Neural cell (in vitro differentiated cells): ENCODE measurements around the gene KLRC3. TPM values are rescaled to one million over a fixed set of nuclear protein-coding genes. Genes with fewer than 3 reads are reported as not detected.

Experiments
- H2AFZ ChIP-seq: fragments of 200-600, 300-800 bp; sonication (generic), shearing (Covaris generic); 2 replicates; pipeline ENCODE4 v1.6.0; 2014; ENCODE audit warnings: low read depth, mild to moderate bottlenecking, antibody characterized with exemption, low read length, moderate library complexity
- H3F3A ChIP-seq: fragments of 200-600 bp; shearing (Covaris generic); 2 replicates; pipeline ENCODE4 v1.6.1; 2016; ENCODE audit warnings: mild to moderate bottlenecking, moderate library complexity, mixed read lengths, antibody characterized with exemption, low read length; ENCODE audit not compliant: insufficient read depth, poor library complexity, severe bottlenecking
- H3K27ac ChIP-seq: fragments of 200-600, 300-800 bp; sonication (generic), shearing (Covaris generic); 2 replicates; pipeline ENCODE4 v1.5.1; 2014; ENCODE audit warnings: mild to moderate bottlenecking, low read length, moderate library complexity
- H3K27me3 ChIP-seq: fragments of 300-800, 200-600 bp; sonication (generic), shearing (Covaris generic); 2 replicates; pipeline ENCODE4 v1.6.0; 2014; ENCODE audit warnings: mild to moderate bottlenecking, low read depth, low read length, moderate library complexity; ENCODE audit not compliant: insufficient read depth
- H3K36me3 ChIP-seq: fragments of 300-800, 200-600 bp; sonication (generic), shearing (Covaris generic); 2 replicates; pipeline ENCODE4 v1.5.1; 2014; ENCODE audit warnings: mild to moderate bottlenecking, antibody characterized with exemption, low read length, moderate library complexity; ENCODE audit not compliant: insufficient read depth
- H3K4me2 ChIP-seq: fragments of 300-800, 200-600 bp; sonication (generic), shearing (Covaris generic); 2 replicates; pipeline ENCODE4 v1.6.0; 2014; ENCODE audit warnings: mild to moderate bottlenecking, low read length
- H3K4me3 ChIP-seq: fragments of 300-800, 200-600 bp; sonication (generic), shearing (Covaris generic); 2 replicates; pipeline ENCODE4 v1.5.1; 2014; ENCODE audit warnings: mild to moderate bottlenecking, low read length, moderate library complexity
- H3K79me2 ChIP-seq: fragments of 200-600 bp; shearing (Covaris generic); replicated peaks from 2 replicates; pipeline ENCODE4 v1.6.0; 2014; ENCODE audit warnings: mild to moderate bottlenecking, low read length, moderate library complexity; ENCODE audit not compliant: insufficient read depth
- H3K9ac ChIP-seq: fragments of 300-800, 200-600 bp; sonication (generic), shearing (Covaris generic); 2 replicates; pipeline ENCODE4 v1.6.1; 2016; ENCODE audit warnings: mild to moderate bottlenecking, low read length, mixed read lengths
- H3K9me2 ChIP-seq: fragments of 200-600 bp; shearing (Covaris generic); 2 replicates; pipeline ENCODE4 v1.6.1; 2016; ENCODE audit warnings: mild to moderate bottlenecking, low read length, mixed read lengths; ENCODE audit not compliant: insufficient read depth
- H3K9me3 ChIP-seq: fragments of 200-600, 300-800 bp; sonication (generic), shearing (Covaris generic); 2 replicates; pipeline ENCODE4 v1.6.1; 2016; ENCODE audit warnings: mild to moderate bottlenecking, mixed run types, low read length, moderate library complexity, mixed read lengths
- H4K20me1 ChIP-seq: fragments of 200-600 bp; shearing (Covaris generic); 2 replicates; pipeline ENCODE4 v1.6.1; 2016; ENCODE audit warnings: mild to moderate bottlenecking, mixed run types; ENCODE audit not compliant: insufficient read depth
- EP300 ChIP-seq: fragments of 450-650 bp; conservative IDR thresholded peaks from 2 replicates; pipeline ENCODE4 v1.6.1; 2014; ENCODE audit warnings: antibody characterized with exemption, mild to moderate bottlenecking, moderate library complexity; ENCODE audit not compliant: poor library complexity, severe bottlenecking
- EZH2 ChIP-seq: fragments of 200-600, 300-800 bp; shearing (Covaris generic), sonication (generic); IDR thresholded peaks from 2 replicates; pipeline ENCODE4 v1.6.1; 2014; ENCODE audit warnings: antibody characterized with exemption, low read length, borderline replicate concordance, mild to moderate bottlenecking; ENCODE audit not compliant: insufficient read depth, poor library complexity, severe bottlenecking
- MXI1 ChIP-seq: fragments of 450-650 bp; conservative IDR thresholded peaks from 2 replicates; pipeline ENCODE4 v1.6.1; 2014; ENCODE audit warnings: antibody characterized with exemption, mild to moderate bottlenecking; ENCODE audit not compliant: poor library complexity, severe bottlenecking
- POLR2AphosphoS5 ChIP-seq: IDR thresholded peaks from 2 replicates; pipeline ENCODE4 v1.6.1; 2012
- RAD21 ChIP-seq: fragments of 450-650 bp; conservative IDR thresholded peaks from 2 replicates; pipeline ENCODE4 v1.6.1; 2014; ENCODE audit warnings: antibody characterized with exemption, mild to moderate bottlenecking, moderate library complexity
- SMC3 ChIP-seq: fragments of 450-650 bp; conservative IDR thresholded peaks from 2 replicates; pipeline ENCODE4 v1.6.1; 2014; ENCODE audit warnings: antibody characterized with exemption, mild to moderate bottlenecking, moderate library complexity; ENCODE audit not compliant: poor library complexity
- TAF1 ChIP-seq: IDR thresholded peaks from 2 replicates; pipeline ENCODE4 v1.6.1; 2012; ENCODE audit warnings: low read depth
- polyA plus RNA-seq: library from polyadenylated mRNA; depleted of rRNA; stranded (reverse); fragments of >200 nt; gene quantifications from 2 replicates; pipeline ENCODE4 v1.2.3, GENCODE V29; 2014
- TF ChIP-seq, protein P1 (sequence below): fragments of 450-650 bp; IDR thresholded peaks from 2 replicates; pipeline ENCODE4 v1.5.1; 2014; ENCODE audit warnings: antibody characterized with exemption, mild to moderate bottlenecking, moderate library complexity; ENCODE audit not compliant: poor library complexity, severe bottlenecking
- TF ChIP-seq, protein P2 (sequence below): IDR thresholded peaks from 2 replicates; pipeline ENCODE4 v1.6.1; 2012; ENCODE audit warnings: borderline replicate concordance

Gene KLRC3
- polyA plus RNA-seq, 1 donor from 2014 or later = 3.7 TPM

DNA sequence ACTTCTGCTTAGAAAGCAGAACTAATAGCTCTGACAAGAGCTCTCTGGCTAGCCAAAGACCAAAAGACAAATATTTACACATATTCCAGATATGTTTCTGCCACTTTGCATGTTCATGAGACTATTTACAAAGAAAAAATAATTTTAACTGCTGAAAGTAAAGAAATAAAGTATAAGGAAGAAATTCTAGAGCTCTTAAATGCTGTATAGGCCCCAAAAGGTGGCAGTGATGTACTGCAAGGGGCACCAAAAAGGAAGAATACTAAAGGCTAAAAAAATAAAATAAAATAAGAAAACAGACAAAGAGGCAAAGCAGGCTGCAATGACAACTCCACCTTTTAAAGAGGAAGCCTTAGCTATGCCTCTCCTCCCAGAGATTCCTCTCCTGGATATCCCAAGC, 53.5 kb downstream of the KLRC3 start:
- Histone ChIP-seq H3K4me3 (no peak overlapping the region), H3K9ac (no peak overlapping the region), H3K36me3 (no peaks in the 10 kb centered on the region), H3F3A (no peaks in the 10 kb centered on the region), H3K4me2 (no peak overlapping the region), H3K79me2 (no peaks in the 10 kb centered on the region), H3K9me2 (no peaks in the 10 kb centered on the region), H4K20me1 (no peaks in the 10 kb centered on the region), H3K27ac (no peak overlapping the region), H2AFZ (no peak overlapping the region), H3K9me3 (no peaks in the 10 kb centered on the region), H3K27me3 (no peaks in the 10 kb centered on the region)
- TF ChIP-seq, protein P1, sequence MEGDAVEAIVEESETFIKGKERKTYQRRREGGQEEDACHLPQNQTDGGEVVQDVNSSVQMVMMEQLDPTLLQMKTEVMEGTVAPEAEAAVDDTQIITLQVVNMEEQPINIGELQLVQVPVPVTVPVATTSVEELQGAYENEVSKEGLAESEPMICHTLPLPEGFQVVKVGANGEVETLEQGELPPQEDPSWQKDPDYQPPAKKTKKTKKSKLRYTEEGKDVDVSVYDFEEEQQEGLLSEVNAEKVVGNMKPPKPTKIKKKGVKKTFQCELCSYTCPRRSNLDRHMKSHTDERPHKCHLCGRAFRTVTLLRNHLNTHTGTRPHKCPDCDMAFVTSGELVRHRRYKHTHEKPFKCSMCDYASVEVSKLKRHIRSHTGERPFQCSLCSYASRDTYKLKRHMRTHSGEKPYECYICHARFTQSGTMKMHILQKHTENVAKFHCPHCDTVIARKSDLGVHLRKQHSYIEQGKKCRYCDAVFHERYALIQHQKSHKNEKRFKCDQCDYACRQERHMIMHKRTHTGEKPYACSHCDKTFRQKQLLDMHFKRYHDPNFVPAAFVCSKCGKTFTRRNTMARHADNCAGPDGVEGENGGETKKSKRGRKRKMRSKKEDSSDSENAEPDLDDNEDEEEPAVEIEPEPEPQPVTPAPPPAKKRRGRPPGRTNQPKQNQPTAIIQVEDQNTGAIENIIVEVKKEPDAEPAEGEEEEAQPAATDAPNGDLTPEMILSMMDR = no peak
- TF ChIP-seq, protein P2, sequence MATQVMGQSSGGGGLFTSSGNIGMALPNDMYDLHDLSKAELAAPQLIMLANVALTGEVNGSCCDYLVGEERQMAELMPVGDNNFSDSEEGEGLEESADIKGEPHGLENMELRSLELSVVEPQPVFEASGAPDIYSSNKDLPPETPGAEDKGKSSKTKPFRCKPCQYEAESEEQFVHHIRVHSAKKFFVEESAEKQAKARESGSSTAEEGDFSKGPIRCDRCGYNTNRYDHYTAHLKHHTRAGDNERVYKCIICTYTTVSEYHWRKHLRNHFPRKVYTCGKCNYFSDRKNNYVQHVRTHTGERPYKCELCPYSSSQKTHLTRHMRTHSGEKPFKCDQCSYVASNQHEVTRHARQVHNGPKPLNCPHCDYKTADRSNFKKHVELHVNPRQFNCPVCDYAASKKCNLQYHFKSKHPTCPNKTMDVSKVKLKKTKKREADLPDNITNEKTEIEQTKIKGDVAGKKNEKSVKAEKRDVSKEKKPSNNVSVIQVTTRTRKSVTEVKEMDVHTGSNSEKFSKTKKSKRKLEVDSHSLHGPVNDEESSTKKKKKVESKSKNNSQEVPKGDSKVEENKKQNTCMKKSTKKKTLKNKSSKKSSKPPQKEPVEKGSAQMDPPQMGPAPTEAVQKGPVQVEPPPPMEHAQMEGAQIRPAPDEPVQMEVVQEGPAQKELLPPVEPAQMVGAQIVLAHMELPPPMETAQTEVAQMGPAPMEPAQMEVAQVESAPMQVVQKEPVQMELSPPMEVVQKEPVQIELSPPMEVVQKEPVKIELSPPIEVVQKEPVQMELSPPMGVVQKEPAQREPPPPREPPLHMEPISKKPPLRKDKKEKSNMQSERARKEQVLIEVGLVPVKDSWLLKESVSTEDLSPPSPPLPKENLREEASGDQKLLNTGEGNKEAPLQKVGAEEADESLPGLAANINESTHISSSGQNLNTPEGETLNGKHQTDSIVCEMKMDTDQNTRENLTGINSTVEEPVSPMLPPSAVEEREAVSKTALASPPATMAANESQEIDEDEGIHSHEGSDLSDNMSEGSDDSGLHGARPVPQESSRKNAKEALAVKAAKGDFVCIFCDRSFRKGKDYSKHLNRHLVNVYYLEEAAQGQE = no peak
- TF ChIP-seq EZH2 = no peak
- no peak for TF ChIP-seq MXI1
- no peak for TF ChIP-seq SMC3

DNA sequence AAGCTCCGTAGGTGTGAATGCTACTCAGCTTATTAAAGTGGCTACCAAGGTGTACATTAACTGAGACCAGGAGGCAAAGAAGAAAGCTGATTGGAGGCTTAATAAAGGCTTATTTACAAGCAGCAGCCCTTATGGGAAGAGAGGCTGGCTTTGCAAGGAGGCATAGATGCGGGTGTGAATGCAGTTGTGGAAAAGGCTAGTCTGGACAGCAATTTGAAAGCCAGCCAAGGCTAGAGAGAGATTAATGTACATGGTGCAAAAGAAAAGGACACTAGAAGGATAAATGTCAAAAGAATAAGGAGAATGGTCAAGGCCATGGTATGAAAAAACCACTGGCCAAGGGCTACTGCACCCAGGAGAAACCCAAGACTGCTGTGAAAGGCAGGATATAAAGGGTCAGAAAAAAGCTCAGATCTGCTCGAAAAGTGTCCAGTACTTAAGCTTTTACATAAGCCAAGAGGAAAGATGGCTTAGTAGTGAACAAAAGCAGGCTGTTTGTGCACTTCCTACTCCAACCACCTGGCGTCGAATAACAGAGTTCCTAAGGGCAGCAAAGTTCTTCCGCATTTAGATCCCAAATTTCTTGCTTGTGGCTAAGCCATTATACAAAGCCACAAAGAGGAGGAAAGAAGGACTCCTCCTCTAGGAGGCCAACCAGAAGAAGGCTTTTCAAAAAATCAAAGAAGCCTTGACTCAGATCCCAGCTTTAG, 54.5 kb downstream of the KLRC3 start:
- Histone ChIP-seq H3F3A (no peaks in the 10 kb centered on the region), H2AFZ (no peak overlapping the region), H3K9ac (no peak overlapping the region), H3K4me2 (no peak overlapping the region), H3K36me3 (no peaks in the 10 kb centered on the region), H3K27me3 (no peaks in the 10 kb centered on the region), H3K27ac (no peak overlapping the region), H3K9me2 (no peaks in the 10 kb centered on the region), H3K79me2 (no peaks in the 10 kb centered on the region), H3K9me3 (no peaks in the 10 kb centered on the region), H3K4me3 (peak overlapping the region; percentile 31), H4K20me1 (no peaks in the 10 kb centered on the region)
- TF ChIP-seq, protein P2 = no peak
- TF ChIP-seq EP300 (no peak), MXI1 (no peak), SMC3 (no peak), EZH2 (no peak), POLR2AphosphoS5 (no peak), TAF1 (no peak), RAD21 (no peak)
- TF ChIP-seq, protein P1 = no peak
